Pericardium fibroblast (primary cell): ENCODE measurements around the gene PHB1. TPM values are rescaled to one million over a fixed set of nuclear protein-coding genes. Genes with fewer than 3 reads are reported as not detected.

ENCODE experiments used
- total RNA-seq: library from RNA; depleted of rRNA; stranded (reverse); fragments of >200 nt; gene quantifications from 2 replicates; pipeline ENCODE4 v1.2.3, GENCODE V29; 2015

The PHB1 gene
- total RNA-seq = 70.5 and 92.5 TPM in 2 replicates

DNA sequence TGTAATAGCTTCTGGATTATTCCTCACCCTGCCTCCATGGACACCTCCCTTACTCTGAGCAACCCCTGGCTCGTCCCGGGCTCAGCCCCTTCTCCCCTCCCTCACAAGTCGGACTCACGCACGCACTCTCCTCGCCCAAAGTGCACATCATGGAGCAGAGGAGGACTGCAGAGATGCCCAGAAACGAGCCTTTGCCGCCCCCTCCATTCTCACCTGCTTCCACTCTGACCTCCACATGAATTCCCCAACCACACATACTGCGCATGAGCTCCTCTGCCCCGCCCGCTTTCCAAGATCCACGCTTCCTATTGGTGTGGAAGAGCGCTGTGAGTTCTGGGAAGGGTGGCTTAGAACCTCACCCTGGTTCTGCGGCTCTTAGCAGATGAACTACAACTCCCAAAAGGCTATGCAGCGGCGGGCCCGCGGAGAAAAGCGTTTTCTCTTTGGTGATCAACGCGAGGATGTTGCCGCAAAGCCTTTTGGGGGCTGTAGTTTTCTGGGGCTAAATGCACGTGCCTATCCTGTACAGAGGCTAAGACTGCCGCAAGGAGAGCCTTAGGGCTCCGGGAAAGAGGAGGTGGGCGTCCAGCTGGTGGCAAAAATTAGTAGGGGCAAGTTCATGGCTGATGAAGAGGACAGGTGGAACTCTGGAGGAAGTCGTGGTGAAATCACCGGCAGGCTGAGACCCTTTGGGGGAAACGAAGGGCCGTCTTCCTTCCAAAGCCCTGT, at the start of gene PHB1:
Gene PHB1 (minus strand): TSS at position 261 of the 729 bp plus-strand sequence. CDS start 1,618 bp downstream, outside the sequence.

GRCh38 chr17:49361902-49362722, 52.6 kb downstream of the PHB1 start, which contains the start of gene ZNF652:
TSS of gene ZNF652 (minus strand) at chr17:49362250. CDS start at chr17:49317725, 44,525 bp downstream.

Other genes starting within 250 kb of the PHB1 start
- gene GNGT2, start 204.3 kb downstream of the PHB1 start, total RNA-seq = not detected in 2 replicates
- 2.3 and 2.6 TPM in 2 replicates for gene ABI3, start 204.2 kb downstream of the PHB1 start, total RNA-seq
- 0.12 TPM in 1 of 2 replicates, not detected in the other for gene PHOSPHO1, start 184.1 kb downstream of the PHB1 start, total RNA-seq
- gene ZNF652, start 52.6 kb downstream of the PHB1 start, total RNA-seq = 18.2 and 20.1 TPM in 2 replicates
- 12.3 and 54.9 TPM in 2 replicates for gene NGFR, start 80.4 kb upstream of the PHB1 start, total RNA-seq
- gene NXPH3, start 161.0 kb upstream of the PHB1 start, total RNA-seq = 0.23 and 1.1 TPM in 2 replicates